ENCODE results near the gene F2. TPM values are rescaled to one million over a fixed set of nuclear protein-coding genes. Genes with fewer than 3 reads are reported as not detected.
"Not testable (repeated sequence)": the region's sequence is repeated elsewhere in the genome, so short reads cannot be mapped to it uniquely, and the experiment has no call there.

The F2 gene
- total RNA-seq: not detected
- long read RNA-seq: 0 reads

DNA sequence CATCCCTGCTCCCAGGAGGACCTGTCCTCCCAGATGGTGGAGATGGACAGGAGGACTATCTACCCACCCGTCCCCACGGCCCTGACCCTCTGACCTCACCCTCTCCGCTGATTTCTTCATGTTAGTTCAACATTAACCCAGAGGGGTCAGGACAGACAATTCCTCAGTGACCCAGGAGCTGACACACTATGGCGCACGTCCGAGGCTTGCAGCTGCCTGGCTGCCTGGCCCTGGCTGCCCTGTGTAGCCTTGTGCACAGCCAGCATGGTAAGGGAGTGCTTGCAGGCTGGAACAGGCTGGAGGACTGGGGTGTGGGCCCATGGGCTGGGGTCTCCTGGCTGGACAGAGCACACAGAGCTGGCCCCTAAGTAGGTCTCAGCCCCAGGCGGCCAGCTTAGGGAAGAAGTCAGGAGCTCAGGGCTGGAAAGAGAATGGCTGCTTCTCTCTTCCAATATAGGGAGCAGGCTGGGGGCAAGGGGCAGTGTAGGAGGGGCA, at the start of gene F2:
Gene F2 (plus strand): TSS at position 166 of the 495 bp plus-strand sequence. CDS start 23 bp downstream, at position 189.
- no peak for DNase-seq (ENCODE audit: missing footprints)
- intact Hi-C loops (cut with DNase I): no loop called here
- no peak for ATAC-seq

DNA sequence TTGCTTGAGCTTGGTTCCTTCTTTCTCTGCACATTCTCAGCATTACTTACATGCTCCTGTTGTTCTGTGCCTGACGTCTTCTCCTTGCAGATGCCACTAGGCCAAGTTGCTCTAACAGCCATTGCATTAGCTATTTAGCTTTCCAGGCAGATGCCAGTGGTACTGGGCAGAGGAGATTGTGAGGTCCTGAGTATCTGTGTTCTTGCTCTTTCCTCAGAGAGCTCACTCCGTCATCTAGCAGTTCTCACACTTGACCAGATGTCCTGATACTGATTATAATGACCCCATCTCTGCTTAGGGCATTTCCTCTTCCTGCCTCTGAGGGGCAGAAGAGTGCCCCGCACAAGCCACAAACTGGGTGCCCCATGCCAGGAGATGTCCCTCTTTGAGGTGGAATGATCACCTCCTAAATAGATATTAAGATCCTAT, 49.3 kb upstream of the F2 start:
- DNase-seq (ENCODE audit: missing footprints): no peak

DNA sequence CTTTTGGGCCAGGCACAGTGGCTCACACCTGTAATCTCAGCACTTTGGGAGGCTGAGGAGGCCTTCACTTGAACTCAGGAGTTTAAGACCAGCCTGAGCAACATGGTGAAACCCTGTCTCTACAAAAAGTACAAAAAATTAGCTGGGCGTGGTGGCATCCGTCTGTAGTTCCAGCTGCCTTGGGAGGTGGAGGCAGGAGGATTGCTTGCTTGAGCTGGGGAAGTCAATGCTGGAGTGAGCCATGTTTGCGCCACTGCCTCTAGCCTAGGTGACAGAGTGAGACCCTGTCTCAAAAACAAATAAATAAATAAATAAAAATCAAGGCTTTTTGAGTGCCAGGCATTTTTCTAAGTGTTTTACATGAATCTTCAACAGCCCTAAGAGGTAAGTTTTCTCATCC, 48.5 kb upstream of the F2 start:
- DNase-seq (ENCODE audit: missing footprints); ATAC-seq; intact Hi-C loops (cut with DNase I): not testable (repeated sequence)

More for the DNA sequence above, 49.3 kb upstream of the F2 start:
- no peak for ATAC-seq
- intact Hi-C loops (cut with DNase I): no loop called here

DNA sequence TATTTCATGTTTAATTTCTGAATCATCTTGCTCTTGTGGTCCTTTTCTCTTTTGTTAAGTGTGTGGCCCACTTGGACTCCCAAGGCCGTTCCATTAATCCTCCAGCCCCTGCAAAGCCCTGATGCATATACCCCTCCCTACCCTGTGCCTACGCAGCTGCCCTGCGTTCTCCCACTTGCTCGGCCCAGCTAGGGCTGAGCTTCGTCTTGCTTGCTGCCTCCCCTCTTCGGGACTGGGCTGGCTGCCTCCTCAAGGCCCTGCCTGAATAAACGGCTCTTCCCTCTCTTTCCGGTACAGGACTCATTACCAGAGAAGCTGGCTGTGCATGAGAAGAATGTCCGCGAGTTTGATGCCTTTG, 47.1 kb upstream of the F2 start:
- ATAC-seq: no peak
- intact Hi-C loops (cut with DNase I): no loop called here
- DNase-seq (ENCODE audit: missing footprints): no peak

- intact Hi-C loops (cut with DNase I): no loop called here
- ATAC-seq (no peak), DNase-seq (ENCODE audit: missing footprints) (no peak)
These were observed 46.6 kb upstream of the F2 start for GRCh38 chr11:46672381-46672839.

DNA sequence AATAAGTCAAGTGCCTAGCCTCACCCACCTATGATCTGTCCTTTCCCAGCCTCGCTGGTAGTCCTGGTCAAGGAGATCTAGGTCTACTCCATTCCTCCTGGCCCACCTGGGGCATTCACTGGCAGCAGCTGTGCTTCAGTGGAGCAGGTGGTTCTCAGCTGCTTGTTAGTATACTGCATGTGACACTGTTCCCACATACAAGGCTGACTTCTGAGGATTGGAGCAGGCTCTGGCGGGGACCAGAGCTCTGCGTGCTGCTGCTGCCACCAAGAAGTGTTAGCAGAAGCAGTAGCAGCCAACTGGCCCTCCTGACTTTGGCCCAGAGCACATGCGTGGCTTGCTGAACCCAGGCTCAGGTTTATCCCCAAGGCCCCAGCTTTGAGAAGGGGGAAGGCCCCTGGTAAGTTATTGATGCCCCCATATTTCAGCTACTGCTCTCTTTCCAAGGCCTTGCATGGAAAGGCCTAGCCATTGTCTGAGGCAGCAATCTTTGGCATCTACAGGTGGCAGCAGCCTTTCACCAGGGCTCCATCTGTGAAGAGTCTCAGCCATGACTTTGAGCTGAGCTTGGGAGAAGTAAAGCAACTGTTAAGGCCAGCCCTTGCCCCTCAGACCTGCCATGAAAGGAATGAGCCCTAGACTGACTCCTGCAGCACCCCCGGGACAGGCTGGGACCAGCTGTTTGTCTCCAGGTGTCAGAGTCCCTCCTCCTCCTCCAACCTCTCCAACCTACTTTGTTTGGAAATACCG, 45.1 kb upstream of the F2 start:
- intact Hi-C loops (cut with DNase I): no loop called here
- no peak for ATAC-seq

GRCh38 chr11:46674463-46675287, 44.3 kb upstream of the F2 start:
- ATAC-seq (peak; percentile 41), DNase-seq (ENCODE audit: missing footprints) (peak; percentile 77)
- intact Hi-C loops (cut with DNase I): no loop called here

More for the DNA sequence above, 45.1 kb upstream of the F2 start:
- no peak for DNase-seq (ENCODE audit: missing footprints)

- ATAC-seq: peak; percentile 74
These were observed 43.6 kb upstream of the F2 start for GRCh38 chr11:46675288-46675851.

GRCh38 chr11:46675949-46676348, 43.1 kb upstream of the F2 start:
- intact Hi-C loops (cut with DNase I): no loop called here
- DNase-seq (ENCODE audit: missing footprints): no peak
- no peak for ATAC-seq

More at GRCh38 chr11:46675288-46675851, 43.6 kb upstream of the F2 start:
- intact Hi-C loops (cut with DNase I): no loop called here
- DNase-seq (ENCODE audit: missing footprints): peak; percentile 81

GRCh38 chr11:46676436-46677158, 42.4 kb upstream of the F2 start:
- no peak for ATAC-seq
- DNase-seq (ENCODE audit: missing footprints): peak; percentile 86
- intact Hi-C loops (cut with DNase I): no loop called here

DNA sequence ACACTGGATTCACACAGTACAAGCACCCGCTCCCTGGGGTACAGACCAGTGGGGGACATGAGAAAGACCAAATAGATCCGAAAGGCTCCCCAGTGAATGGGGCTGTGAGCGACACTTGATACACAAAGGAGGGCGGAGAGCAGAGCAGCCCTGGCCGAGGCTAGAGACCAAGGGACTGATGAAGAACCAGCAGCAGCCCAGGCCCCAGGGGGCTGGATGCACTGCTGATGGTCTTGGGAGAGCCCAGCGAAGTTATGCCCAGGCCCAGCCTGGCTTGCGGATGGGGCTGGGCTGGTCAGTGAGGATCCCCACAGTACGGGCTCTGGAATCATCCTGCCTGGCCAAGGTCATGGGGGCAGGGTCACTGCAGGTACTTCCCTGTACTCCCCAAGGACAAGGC, 41.8 kb upstream of the F2 start:
- ATAC-seq: no peak
- DNase-seq (ENCODE audit: missing footprints): peak; percentile 72
- intact Hi-C loops (cut with DNase I): no loop called here

DNA sequence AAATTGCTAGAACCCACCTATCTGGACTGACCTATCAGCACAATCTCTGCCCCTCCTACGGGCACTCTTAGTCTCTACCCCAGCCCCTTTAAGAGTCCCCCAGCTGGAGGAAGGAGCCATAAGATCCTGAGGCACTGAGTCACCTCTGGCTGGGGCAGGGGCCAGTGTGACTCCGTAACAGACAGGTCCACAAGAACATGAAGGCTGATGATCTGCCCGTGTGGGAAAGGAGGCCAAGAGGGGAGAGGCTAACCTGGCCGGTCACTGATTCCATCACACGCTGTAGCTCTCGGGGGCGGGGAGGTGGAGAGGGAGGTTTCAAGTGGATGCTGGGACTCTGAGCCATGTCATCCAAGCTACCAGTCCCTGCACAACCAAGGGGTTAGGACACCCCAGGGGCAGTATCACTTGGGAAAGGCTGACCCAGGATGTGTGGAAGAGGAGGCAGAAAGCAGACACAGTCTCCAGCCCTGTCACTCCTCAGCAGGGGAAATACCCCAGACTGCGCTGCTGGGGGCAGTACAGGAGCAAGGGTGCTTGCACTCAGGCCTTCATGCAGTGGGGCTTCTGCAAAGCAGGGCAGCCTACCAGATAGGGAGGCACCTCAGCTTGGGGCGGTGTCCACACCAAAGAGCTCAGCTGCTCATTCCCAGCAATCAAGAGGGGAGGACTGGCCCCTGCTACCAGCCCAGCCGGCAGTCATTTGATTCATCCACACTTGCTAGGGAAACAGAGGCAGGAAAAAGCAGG, 40.8 kb upstream of the F2 start:
- DNase-seq (ENCODE audit: missing footprints): peak; percentile 28
- intact Hi-C loops (cut with DNase I): no loop called here
- no peak for ATAC-seq

DNA sequence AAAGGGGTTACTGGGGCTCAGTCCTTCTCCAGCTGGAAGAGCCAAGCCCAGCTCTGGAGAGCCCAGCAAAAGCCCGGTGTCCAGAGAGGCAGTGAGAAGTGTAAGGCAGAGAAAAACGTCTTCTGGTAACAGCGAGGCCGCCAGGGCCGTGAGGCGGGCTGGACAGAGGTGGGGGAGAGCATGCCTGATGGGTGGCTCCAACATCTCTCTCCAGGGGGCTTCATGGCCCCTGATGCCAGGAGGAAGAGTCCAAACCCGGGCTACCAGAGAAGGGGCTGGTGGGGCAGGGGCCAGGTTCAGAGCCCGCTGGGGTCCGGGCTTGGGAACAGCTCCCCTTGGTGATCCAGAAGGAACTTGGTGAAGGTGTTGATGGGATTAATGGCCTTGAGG, 40.3 kb upstream of the F2 start:
- DNase-seq (ENCODE audit: missing footprints) (peak; percentile 30), ATAC-seq (no peak)
- intact Hi-C loops (cut with DNase I): no loop called here

- intact Hi-C loops (cut with DNase I): no loop called here
- peak; percentile 30 for DNase-seq (ENCODE audit: missing footprints)
These were observed 39.5 kb upstream of the F2 start for GRCh38 chr11:46679241-46680163.

DNA sequence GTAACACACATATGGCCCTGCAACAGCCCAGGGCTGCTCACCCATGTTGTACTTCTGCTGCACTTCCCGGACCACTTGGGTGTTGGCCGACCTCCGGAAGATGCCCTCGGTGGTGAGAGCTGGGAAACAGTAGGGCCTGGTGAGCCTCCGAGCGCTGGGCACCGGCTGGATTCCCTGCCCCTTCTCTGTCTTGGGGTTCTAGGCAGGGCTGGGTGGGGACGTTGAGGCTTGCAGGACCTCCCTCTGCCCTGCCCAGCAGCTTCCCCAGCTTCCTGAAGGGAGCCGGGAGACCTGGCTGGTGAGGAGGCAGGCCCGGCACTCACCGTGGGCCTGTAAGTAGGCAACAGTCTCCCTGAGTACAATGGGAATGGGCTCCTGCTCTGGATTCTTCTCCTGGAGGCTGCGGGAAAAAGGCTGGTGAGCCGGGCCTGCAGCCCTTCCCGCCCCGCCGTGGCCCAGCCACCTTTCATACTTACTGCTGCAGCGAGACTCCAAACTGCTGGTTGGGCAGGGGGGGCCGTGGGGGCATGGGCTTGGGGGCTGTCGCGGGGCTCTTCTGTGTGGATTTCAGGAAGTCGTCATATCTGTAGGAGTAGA, 38.8 kb upstream of the F2 start:
- ATAC-seq: no peak
- intact Hi-C loops (cut with DNase I): no loop called here
- DNase-seq (ENCODE audit: missing footprints): peak; percentile 44

More at GRCh38 chr11:46679241-46680163, 39.5 kb upstream of the F2 start:
- ATAC-seq: no peak

- intact Hi-C loops (cut with DNase I): no loop called here
- peak; percentile 45 for DNase-seq (ENCODE audit: missing footprints)
- no peak for ATAC-seq
These were observed 38.2 kb upstream of the F2 start for GRCh38 chr11:46680815-46681214.

DNA sequence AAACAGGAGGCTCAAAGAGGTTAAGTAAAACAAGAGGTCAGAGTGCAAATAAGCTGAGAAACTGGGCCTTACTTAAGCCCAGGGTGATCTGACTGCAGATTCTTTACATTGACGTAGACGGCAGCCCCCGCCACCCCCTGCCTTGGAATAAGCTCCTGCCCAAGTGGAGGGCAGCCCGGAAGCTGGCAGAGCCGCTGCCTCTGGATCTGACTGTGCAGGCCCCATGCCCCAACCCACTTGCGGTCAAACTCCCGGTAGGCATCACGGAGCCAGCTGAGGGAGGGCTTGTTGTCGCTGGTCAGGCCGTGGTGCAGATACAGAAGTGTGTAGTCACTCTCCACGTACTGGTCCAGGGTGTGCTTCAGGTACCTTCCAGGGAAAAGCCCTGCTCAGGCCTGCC, 37.2 kb upstream of the F2 start:
- intact Hi-C loops (cut with DNase I): no loop called here

More for the DNA sequence above, 37.2 kb upstream of the F2 start:
- no peak for ATAC-seq
- DNase-seq (ENCODE audit: missing footprints): peak; percentile 46
